CD4-positive, alpha-beta memory T cell (primary cell): ENCODE data around the gene KRTAP5-3. TPM values are rescaled to one million over a fixed set of nuclear protein-coding genes. Genes with fewer than 3 reads are reported as not detected.
A peak's percentile ranks its signal among the peaks of the same experiment; 100 is the strongest.

Experiments
- CTCF ChIA-PET: fragments of 350-600 bp; sonication (Branson Sonifier 250); formaldehyde crosslinking; loops from one replicate; lab custom pipeline; 2021; ENCODE audit warnings: inconsistent platforms; ENCODE audit not compliant: partially characterized antibody; lab: Charles Lee
- POLR2A ChIA-PET: fragments of 350-600 bp; sonication (Branson Sonifier 250); formaldehyde crosslinking; loops from one replicate; lab custom pipeline; 2021; ENCODE audit not compliant: partially characterized antibody; lab: Charles Lee
- DNase-seq, 5 donors: peaks; one replicate each; pipeline versions ENCODE4 v3.0.0 to v3.0.0-alpha.2; 2020 to 2022; ENCODE audit warnings: mixed read lengths in 1 of 5
- H3K27ac ChIP-seq: one replicate; pipeline ENCODE4 v1.7.0; 2013; ENCODE audit warnings: low read depth, low read length
- H3K27me3 ChIP-seq: 2 replicates; pipeline ENCODE4 v1.7.0; 2013; ENCODE audit warnings: mild to moderate bottlenecking, low read length, moderate library complexity; ENCODE audit not compliant: insufficient read depth
- H3K36me3 ChIP-seq: 2 replicates; pipeline ENCODE4 v1.7.0; 2013; ENCODE audit warnings: mild to moderate bottlenecking, low read length, moderate library complexity; ENCODE audit not compliant: insufficient read depth
- H3K4me1 ChIP-seq: 2 replicates; pipeline ENCODE4 v1.7.0; 2013; ENCODE audit warnings: mild to moderate bottlenecking, low read length, moderate library complexity; ENCODE audit not compliant: insufficient read depth
- H3K4me3 ChIP-seq, 2 donors: one replicate each; pipeline ENCODE4 v1.7.0; 2013; ENCODE audit warnings: low read length in 2 of 2, mild to moderate bottlenecking in 1 of 2
- H3K9me3 ChIP-seq, 2 donors: one replicate each; pipeline ENCODE4 v1.7.0; 2013; ENCODE audit warnings: low read length in 2 of 2, control low read depth in 1 of 2; ENCODE audit not compliant: control insufficient read depth in 1 of 2
- H3K27ac Mint-ChIP-seq, 7 donors: one replicate each; pipeline ENCODE4 v1.8.0; 2020 to 2021; ENCODE audit warnings: mixed read lengths in 7 of 7, mild to moderate bottlenecking in 6 of 7, inconsistent platforms in 3 of 7, moderate library complexity in 3 of 7
- H3K27me3 Mint-ChIP-seq, 2 donors: one replicate each; pipeline ENCODE4 v1.8.0; 2020 to 2021; ENCODE audit warnings: mixed read lengths in 2 of 2
- H3K36me3 Mint-ChIP-seq, 2 donors: one replicate each; pipeline ENCODE4 v1.8.0; 2020 to 2021; ENCODE audit warnings: mixed read lengths in 2 of 2, inconsistent platforms in 1 of 2, mild to moderate bottlenecking in 1 of 2
- H3K4me1 Mint-ChIP-seq, 4 donors: one replicate each; pipeline ENCODE4 v1.8.0; 2020 to 2021; ENCODE audit warnings: mixed read lengths in 4 of 4, mild to moderate bottlenecking in 1 of 4
- H3K4me3 Mint-ChIP-seq, 8 donors: one replicate each; pipeline ENCODE4 v1.8.0; 2020 to 2021; ENCODE audit warnings: mixed read lengths in 8 of 8, mild to moderate bottlenecking in 7 of 8, moderate library complexity in 6 of 8, inconsistent platforms in 3 of 8
- H3K9me3 Mint-ChIP-seq, 8 donors: one replicate each; pipeline ENCODE4 v1.8.0; 2020 to 2021; ENCODE audit warnings: mixed read lengths in 8 of 8, mild to moderate bottlenecking in 5 of 8, inconsistent platforms in 3 of 8, moderate library complexity in 1 of 8
- intact Hi-C: fragments of 100-400 bp; cut with micrococcal nuclease; formaldehyde crosslinking; loops from one replicate; pipeline ENCODE4 v1.15.1; 2023
- polyA plus RNA-seq, 2 donors: library from polyadenylated mRNA; unstranded; fragments of 300-500 nt; fragmentation: Illumina TruSeq; gene quantifications; one replicate each; pipeline ENCODE4 v1.2.3, GENCODE V29; 2021
- total RNA-seq, 2 experiments: library from RNA; stranded (reverse); gene quantifications; one replicate each; pipeline ENCODE4 v1.2.3, GENCODE V29; 2021

The KRTAP5-3 gene
- total and polyA plus RNA-seq, 4 experiments from 2014 or later = not detected

DNA sequence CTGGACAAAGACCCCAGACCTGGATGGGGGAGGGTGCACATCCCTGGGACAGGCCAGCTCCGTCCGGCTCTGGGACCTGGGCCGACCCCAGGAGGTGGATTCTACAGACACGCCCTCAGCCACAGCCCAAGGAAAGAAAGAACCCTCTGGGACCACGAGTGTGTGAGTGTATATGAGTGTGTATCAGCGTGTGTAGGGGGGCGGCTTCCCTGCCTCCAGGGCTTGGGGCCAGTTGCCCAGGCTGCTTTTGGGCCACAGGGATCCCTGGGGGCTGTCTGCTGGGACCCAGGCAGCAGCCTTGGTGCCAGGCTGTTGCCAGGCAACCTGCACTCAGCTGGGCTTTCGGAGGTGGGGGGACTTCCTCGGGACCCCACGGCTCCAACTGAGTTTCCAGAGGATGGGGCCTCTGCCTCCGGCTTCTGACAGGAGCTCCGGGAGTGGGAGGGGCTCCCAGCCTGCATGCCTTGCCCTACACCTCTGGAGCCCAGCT is 45.1 kb downstream of the KRTAP5-3 start:
- H3K27me3 Mint-ChIP-seq = no peaks in the 10 kb centered on the region
- H3K4me3 Mint-ChIP-seq = no peak overlapping the region
- CTCF ChIA-PET = no interaction called here

DNA sequence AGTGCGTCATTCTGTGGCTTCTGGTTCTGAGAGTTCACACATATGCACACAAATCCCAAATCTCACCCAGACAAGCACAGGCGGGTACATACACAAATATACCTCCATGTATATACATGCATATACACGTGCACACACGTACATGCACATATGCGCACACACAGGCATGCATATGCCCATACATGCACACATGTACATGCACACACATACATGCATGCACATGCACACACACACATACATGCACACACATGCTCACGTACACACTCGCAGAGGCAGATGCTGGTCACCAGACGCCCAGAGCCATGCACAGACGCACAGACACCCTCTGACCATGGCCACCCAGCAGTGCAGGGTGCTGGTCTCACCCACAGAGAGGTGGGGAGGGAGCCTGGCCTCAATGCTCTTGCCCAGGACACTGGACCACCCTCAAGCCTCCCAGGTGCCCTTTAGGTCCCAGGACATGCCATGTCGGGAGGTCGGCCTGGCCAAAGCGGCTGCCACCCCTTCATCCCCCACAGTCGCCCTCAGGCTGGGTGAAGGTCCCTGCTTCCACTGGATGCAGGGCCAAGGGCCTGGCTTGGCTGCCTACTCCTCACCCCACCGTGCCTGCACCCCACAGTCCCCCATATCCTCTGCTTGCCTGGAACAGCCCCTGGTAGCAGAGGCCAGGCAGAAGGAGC is 45.7 kb downstream of the KRTAP5-3 start:
- no peak for DNase-seq
- peaks cover 4 to 7% of the 10 kb centered on the region in 2 donors for H3K36me3 Mint-ChIP-seq
- intact Hi-C loops = no loop called here
- no peaks in the 10 kb centered on the region for H3K27me3 Mint-ChIP-seq
- peaks cover 0 to 4% (median under 1%) of the 10 kb centered on the region in 4 donors for H3K4me1 Mint-ChIP-seq
- peak overlapping the region in 2 of 7 donors; percentile 46 to 82 for H3K27ac Mint-ChIP-seq
- Histone ChIP-seq H3K36me3 (no peaks in the 10 kb centered on the region), H3K4me3 (no peak overlapping the region), H3K27ac (no peak overlapping the region), H3K4me1 (no peaks in the 10 kb centered on the region), H3K9me3 (no peaks in the 10 kb centered on the region), H3K27me3 (no peaks in the 10 kb centered on the region)
- CTCF ChIA-PET = no interaction called here
- H3K9me3 Mint-ChIP-seq = no peaks in the 10 kb centered on the region
- H3K4me3 Mint-ChIP-seq = peak overlapping the region in 2 of 8 donors; percentile 2 to 10
- POLR2A ChIA-PET = no interaction called here

More for the DNA sequence above, 45.1 kb downstream of the KRTAP5-3 start:
- Histone ChIP-seq H3K9me3 (no peaks in the 10 kb centered on the region), H3K4me1 (no peaks in the 10 kb centered on the region), H3K27ac (no peak overlapping the region), H3K27me3 (no peaks in the 10 kb centered on the region), H3K36me3 (no peaks in the 10 kb centered on the region), H3K4me3 (no peak overlapping the region)
- H3K27ac Mint-ChIP-seq = peak overlapping the region in 3 of 7 donors; percentile 29 to 46 (median 29)
- DNase-seq = no peak
- H3K9me3 Mint-ChIP-seq = no peaks in the 10 kb centered on the region
- H3K36me3 Mint-ChIP-seq = peaks cover 3% of the 10 kb centered on the region in 2 donors
- POLR2A ChIA-PET = no interaction called here
- peaks cover 0 to 5% (median under 1%) of the 10 kb centered on the region in 4 donors for H3K4me1 Mint-ChIP-seq
- intact Hi-C loops = no loop called here

GRCh38 chr11:1561955-1562354 is 46.3 kb downstream of the KRTAP5-3 start:
- POLR2A ChIA-PET = no interaction called here
- CTCF ChIA-PET = no interaction called here
- peaks cover 6 to 8% of the 10 kb centered on the region in 2 donors for H3K36me3 Mint-ChIP-seq
- no peaks in the 10 kb centered on the region for H3K9me3 Mint-ChIP-seq
- peaks cover 0 to 3% (median under 1%) of the 10 kb centered on the region in 4 donors for H3K4me1 Mint-ChIP-seq
- Histone ChIP-seq H3K27me3 (no peaks in the 10 kb centered on the region), H3K9me3 (no peaks in the 10 kb centered on the region), H3K36me3 (no peaks in the 10 kb centered on the region), H3K4me1 (no peaks in the 10 kb centered on the region), H3K27ac (no peak overlapping the region), H3K4me3 (no peak overlapping the region)
- peak overlapping the region in 2 of 7 donors; percentile 46 to 82 for H3K27ac Mint-ChIP-seq
- peak overlapping the region in 1 of 8 donors; percentile 4 for H3K4me3 Mint-ChIP-seq
- H3K27me3 Mint-ChIP-seq = no peaks in the 10 kb centered on the region
- peak in 1 of 5 donors; percentile 25 for DNase-seq
- intact Hi-C loops = no loop called here

GRCh38 chr11:1561266-1561665 is 47.0 kb downstream of the KRTAP5-3 start:
- POLR2A ChIA-PET = no interaction called here

GRCh38 chr11:1560649-1561251 is 47.5 kb downstream of the KRTAP5-3 start:
- H3K4me3 ChIP-seq = no peak overlapping the region
- H3K36me3 Mint-ChIP-seq = peaks cover 6 to 8% of the 10 kb centered on the region in 2 donors
- H3K27ac Mint-ChIP-seq = peak overlapping the region in 1 of 7 donors; percentile 21
- POLR2A ChIA-PET = no interaction called here
- H3K27me3 Mint-ChIP-seq = no peaks in the 10 kb centered on the region
- CTCF ChIA-PET = interaction anchor here (1.3 kb wide), 1 partner anchor 14 kb away, joined by 4 read pairs; no protein-coding TSS in a partner anchor
- H3K9me3 Mint-ChIP-seq = no peaks in the 10 kb centered on the region
- H3K4me3 Mint-ChIP-seq = no peak overlapping the region
- H3K36me3 ChIP-seq = no peaks in the 10 kb centered on the region
- H3K27me3 ChIP-seq = no peaks in the 10 kb centered on the region
- intact Hi-C loops = no loop called here
- H3K9me3 ChIP-seq = no peaks in the 10 kb centered on the region
- H3K4me1 Mint-ChIP-seq = peaks cover 0 to 2% (median 0%) of the 10 kb centered on the region in 4 donors
- peak in 1 of 5 donors; percentile 29 for DNase-seq
- no peak overlapping the region for H3K27ac ChIP-seq
- no peaks in the 10 kb centered on the region for H3K4me1 ChIP-seq

More at GRCh38 chr11:1561266-1561665, 47.0 kb downstream of the KRTAP5-3 start:
- Mint-ChIP-seq H3K27me3 (no peaks in the 10 kb centered on the region), H3K4me1 (peaks cover 0 to 2% (median 0%) of the 10 kb centered on the region in 4 donors), H3K36me3 (peaks cover 6 to 8% of the 10 kb centered on the region in 2 donors), H3K4me3 (no peak overlapping the region), H3K27ac (peak overlapping the region in 2 of 7 donors; percentile 43 to 46), H3K9me3 (no peaks in the 10 kb centered on the region)
- no peaks in the 10 kb centered on the region for H3K9me3 ChIP-seq
- no peaks in the 10 kb centered on the region for H3K36me3 ChIP-seq
- CTCF ChIA-PET = no interaction called here
- no peaks in the 10 kb centered on the region for H3K27me3 ChIP-seq
- no peaks in the 10 kb centered on the region for H3K4me1 ChIP-seq
- intact Hi-C loops = no loop called here
- DNase-seq = peak in 1 of 5 donors; percentile 34
- no peak overlapping the region for H3K4me3 ChIP-seq
- H3K27ac ChIP-seq = no peak overlapping the region

DNA sequence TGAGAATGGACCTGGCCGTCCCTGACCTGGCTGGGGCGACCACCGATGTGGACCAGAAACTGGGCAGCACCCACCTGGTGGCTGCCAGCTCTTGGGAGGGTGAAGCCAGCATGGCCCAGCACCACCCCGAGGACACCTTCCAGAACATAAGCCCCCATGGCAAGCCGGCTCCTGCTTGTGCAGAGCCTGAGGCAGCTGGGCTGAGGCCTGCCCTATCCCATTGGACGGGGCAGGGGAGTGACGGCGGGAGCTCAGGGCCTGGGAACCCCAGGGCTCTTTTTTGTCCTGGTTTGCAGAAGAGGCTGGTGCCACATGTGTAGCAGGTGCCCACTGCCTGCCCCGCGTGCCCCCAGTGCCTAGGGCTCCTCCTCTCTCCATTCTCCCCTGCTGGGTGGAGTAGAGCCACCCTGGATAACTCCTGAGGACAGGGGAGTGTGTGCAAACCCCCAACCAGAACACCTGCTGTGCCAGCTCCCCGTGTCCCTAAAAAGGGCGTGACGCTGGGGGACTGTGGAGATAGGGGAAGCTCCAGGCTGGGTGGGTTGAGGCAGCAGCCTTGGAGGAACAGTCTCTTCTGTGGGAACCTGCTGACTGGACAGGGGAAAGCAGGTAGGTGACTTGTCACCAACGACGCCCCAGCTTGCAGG is 48.1 kb downstream of the KRTAP5-3 start:
- no peak overlapping the region for H3K4me3 ChIP-seq
- H3K4me3 Mint-ChIP-seq = no peak overlapping the region
- H3K4me1 Mint-ChIP-seq = peaks cover 0 to 2% (median 0%) of the 10 kb centered on the region in 4 donors
- H3K27ac ChIP-seq = no peak overlapping the region
- no peaks in the 10 kb centered on the region for H3K4me1 ChIP-seq
- intact Hi-C loops = no loop called here
- peak in 1 of 5 donors; percentile 36 for DNase-seq
- ChIA-PET POLR2A (no interaction called here), CTCF (interaction anchor here (1.3 kb wide), 1 partner anchor 15 kb away, joined by 4 read pairs; no protein-coding TSS in a partner anchor)
- H3K36me3 ChIP-seq = no peaks in the 10 kb centered on the region
- peaks cover 6 to 8% of the 10 kb centered on the region in 2 donors for H3K36me3 Mint-ChIP-seq
- peak overlapping the region in 1 of 7 donors; percentile 21 for H3K27ac Mint-ChIP-seq
- H3K27me3 Mint-ChIP-seq = no peaks in the 10 kb centered on the region
- H3K27me3 ChIP-seq = no peaks in the 10 kb centered on the region
- H3K9me3 ChIP-seq = no peaks in the 10 kb centered on the region
- H3K9me3 Mint-ChIP-seq = no peaks in the 10 kb centered on the region
